Upper lobe of left lung (tissue), 6 donors: ENCODE data around the gene JAKMIP2. TPM values are rescaled to one million over a fixed set of nuclear protein-coding genes. Genes with fewer than 3 reads are reported as not detected.

Experiments
- ATAC-seq, 2 donors: fragments of 200-7000 bp; cut with Tn5 transposase; one replicate each; pipeline ENCODE4 v1.9.1; 2022; ENCODE audit warnings: mild to moderate bottlenecking in 2 of 2, moderate library complexity in 2 of 2; ENCODE audit not compliant: low FRiP score in 2 of 2
- DNase-seq, 2 donors: peaks; one replicate each; pipeline ENCODE4 v3.0.0-alpha.2; 2019 to 2020
- H3K27ac ChIP-seq, 4 donors: fragments of 200-600 bp; sonication (generic); one replicate each; pipeline ENCODE4 v1.5.1; 2016 to 2019
- H3K27me3 ChIP-seq, 4 donors: fragments of 200-600 bp; sonication (generic); one replicate each; pipeline ENCODE4 v1.5.1; 2017 to 2019
- H3K36me3 ChIP-seq, 4 donors: fragments of 200-600 bp; sonication (generic); one replicate each; pipeline ENCODE4 v1.5.1; 2016 to 2019
- H3K4me1 ChIP-seq, 4 donors: fragments of 200-600 bp; sonication (generic); one replicate each; pipeline ENCODE4 v1.5.1; 2018 to 2019
- H3K4me3 ChIP-seq, 4 donors: fragments of 200-600 bp; sonication (generic); one replicate each; pipeline ENCODE4 v1.5.1; 2017 to 2019; ENCODE audit warnings: mild to moderate bottlenecking in 2 of 4, moderate library complexity in 1 of 4
- H3K9me3 ChIP-seq, 4 donors: fragments of 200-600 bp; sonication (generic); one replicate each; pipeline ENCODE4 v1.5.1; 2018 to 2019
- CTCF ChIP-seq, 6 experiments: fragments of 450-650 bp in 4 of 6; fragments of 200-600 bp in 2 of 6; sonication (generic) in 2 of 6; IDR thresholded peaks; one replicate each; pipeline ENCODE4 v1.5.1; 2016 to 2019; ENCODE audit warnings: antibody characterized with exemption in 6 of 6
- EP300 ChIP-seq, 4 donors: sonication (generic); formaldehyde crosslinking; IDR thresholded peaks; one replicate each; pipeline ENCODE4 v1.5.1; 2017; ENCODE audit warnings: antibody characterized with exemption in 4 of 4, control low read depth in 2 of 4
- POLR2A ChIP-seq, 4 donors: fragments of 450-650 bp; IDR thresholded peaks; one replicate each; pipeline ENCODE4 v1.5.1; 2016 to 2017; ENCODE audit warnings: antibody characterized with exemption in 4 of 4, mild to moderate bottlenecking in 2 of 4
- POLR2AphosphoS5 ChIP-seq, 2 donors: sonication (generic); formaldehyde crosslinking; IDR thresholded peaks; one replicate each; pipeline ENCODE4 v1.5.1; 2017; ENCODE audit warnings: antibody characterized with exemption in 2 of 2
- WGBS, 2 donors: methylation state at CpG; one replicate each; pipeline ENCODE4 v1.1.5; 2017 to 2018; 5-methylcytosine and 5-hydroxymethylcytosine counted together
- total RNA-seq, 6 donors: library from RNA; depleted of rRNA in 4 of 6; stranded (reverse); fragments of >200 nt in 4 of 6; gene quantifications; one replicate each; pipeline versions ENCODE4 v1.1.0 to v1.2.1, GENCODE V29; 2016 to 2021
- donor health status: DM: no; HTN: no; CAD: no; lungs with moderate emphysema.
- donor health status: DM: no; HTN: yes; CAD: no; lungs with severe emphysema.

Gene JAKMIP2
- total RNA-seq, 6 donors from 2014 or later = 0.91 to 8.4 (median 6.0) TPM

- no peaks in the 10 kb centered on the region for H3K4me1 ChIP-seq
- DNase-seq (no peak), ATAC-seq (no peak)
- H3K36me3 ChIP-seq = no peaks in the 10 kb centered on the region
- TF ChIP-seq POLR2AphosphoS5 (IDR thresholded peaks at IDR 0.05) (no peak), EP300 (IDR thresholded peaks at IDR 0.05) (no peak), POLR2A (IDR thresholded peaks at IDR 0.05) (no peak), CTCF (IDR thresholded peaks at IDR 0.05) (no peak)
- H3K4me3 ChIP-seq = no peak overlapping the region
- H3K9me3 ChIP-seq = no peaks in the 10 kb centered on the region
- H3K27me3 ChIP-seq = no peaks in the 10 kb centered on the region
- H3K27ac ChIP-seq = no peak overlapping the region
These were observed 149.4 kb downstream of the JAKMIP2 start for GRCh38 chr5:147633173-147633572.

- Histone ChIP-seq H3K4me1 (no peaks in the 10 kb centered on the region), H3K9me3 (no peaks in the 10 kb centered on the region), H3K4me3 (no peak overlapping the region), H3K27me3 (no peaks in the 10 kb centered on the region), H3K27ac (no peak overlapping the region), H3K36me3 (no peaks in the 10 kb centered on the region)
- no peak for ATAC-seq
- TF ChIP-seq POLR2AphosphoS5 (IDR thresholded peaks at IDR 0.05) (no peak), CTCF (IDR thresholded peaks at IDR 0.05) (no peak), EP300 (IDR thresholded peaks at IDR 0.05) (no peak), POLR2A (IDR thresholded peaks at IDR 0.05) (no peak)
- WGBS, 2 donors = 92 to 95% methylated on average over 4 of the region's 4 CpGs
- no peak for DNase-seq
These were observed 151.0 kb downstream of the JAKMIP2 start for GRCh38 chr5:147631428-147632003.

GRCh38 chr5:147629196-147629595 lies 153.3 kb downstream of the JAKMIP2 start:
- Histone ChIP-seq H3K9me3 (no peaks in the 10 kb centered on the region), H3K27ac (no peak overlapping the region), H3K27me3 (no peaks in the 10 kb centered on the region), H3K4me3 (no peak overlapping the region), H3K4me1 (no peaks in the 10 kb centered on the region), H3K36me3 (no peaks in the 10 kb centered on the region)
- no peak for TF ChIP-seq CTCF (IDR thresholded peaks at IDR 0.05)
- no peak for TF ChIP-seq POLR2A (IDR thresholded peaks at IDR 0.05)
- TF ChIP-seq POLR2AphosphoS5 (IDR thresholded peaks at IDR 0.05) = no peak
- TF ChIP-seq EP300 (IDR thresholded peaks at IDR 0.05) = no peak
- DNase-seq = no peak
- ATAC-seq = no peak
- 90 to 94% methylated on average over 4 of the region's 4 CpGs for WGBS, 2 donors

- no peak for TF ChIP-seq POLR2A (IDR thresholded peaks at IDR 0.05)
- TF ChIP-seq EP300 (IDR thresholded peaks at IDR 0.05) = no peak
- peak; percentile 53 to 79 (median 68) for TF ChIP-seq CTCF (IDR thresholded peaks at IDR 0.05)
- TF ChIP-seq POLR2AphosphoS5 (IDR thresholded peaks at IDR 0.05) = no peak
- Histone ChIP-seq H3K4me1 (no peaks in the 10 kb centered on the region), H3K4me3 (no peak overlapping the region), H3K9me3 (no peaks in the 10 kb centered on the region), H3K36me3 (no peaks in the 10 kb centered on the region), H3K27me3 (no peaks in the 10 kb centered on the region), H3K27ac (no peak overlapping the region)
- ATAC-seq = peak; percentile 77 to 89
- WGBS, 2 donors = 54 to 57% methylated on average over 8 of the region's 8 CpGs
- peak in 1 of 2 donors; percentile 39 for DNase-seq
These were observed 154.3 kb downstream of the JAKMIP2 start for GRCh38 chr5:147628058-147628895.
